HG03521 (cell line): ENCODE measurements around the gene SPACA6.
A peak's percentile ranks its signal among the peaks of the same experiment; 100 is the strongest.

Source experiments
- ATAC-seq: cut with Tn5 transposase; IDR thresholded peaks from one replicate; pipeline ENCODE4 v1.9.1; 2021; ENCODE audit warnings: mild to moderate bottlenecking, moderate library complexity; ENCODE audit not compliant: unreplicated experiment

Gene SPACA6

GRCh38 chr19:51703575-51704515, 10.7 kb downstream of the SPACA6 start:
- ATAC-seq = peak; percentile 88

- no peak for ATAC-seq
Observed at GRCh38 chr19:51704626-51705025, 11.5 kb downstream of the SPACA6 start.

GRCh38 chr19:51706296-51706695, 13.2 kb downstream of the SPACA6 start:
- no peak for ATAC-seq

GRCh38 chr19:51706885-51707284, 13.8 kb downstream of the SPACA6 start:
- no peak for ATAC-seq

- no peak for ATAC-seq
Observed at GRCh38 chr19:51708811-51709210, 15.7 kb downstream of the SPACA6 start.

GRCh38 chr19:51709575-51709974, 16.4 kb downstream of the SPACA6 start:
- ATAC-seq = no peak

- no peak for ATAC-seq
Observed at GRCh38 chr19:51710163-51710562, 17.0 kb downstream of the SPACA6 start.

GRCh38 chr19:51711702-51712101, 18.6 kb downstream of the SPACA6 start:
- no peak for ATAC-seq

- no peak for ATAC-seq
Observed at GRCh38 chr19:51712461-51713081, 19.4 kb downstream of the SPACA6 start.

- ATAC-seq = no peak
Observed at GRCh38 chr19:51713319-51714285, 20.5 kb downstream of the SPACA6 start.

GRCh38 chr19:51714848-51715247, 21.7 kb downstream of the SPACA6 start:
- no peak for ATAC-seq

GRCh38 chr19:51715850-51716249, 22.7 kb downstream of the SPACA6 start:
- ATAC-seq = no peak

- no peak for ATAC-seq
Observed at GRCh38 chr19:51716925-51717324, 23.8 kb downstream of the SPACA6 start.

GRCh38 chr19:51719251-51719988, 26.3 kb downstream of the SPACA6 start:
- no peak for ATAC-seq

GRCh38 chr19:51721905-51722304, 28.8 kb downstream of the SPACA6 start:
- ATAC-seq = no peak

GRCh38 chr19:51722492-51722891, 29.4 kb downstream of the SPACA6 start:
- ATAC-seq = no peak

GRCh38 chr19:51724543-51724942, 31.4 kb downstream of the SPACA6 start:
- ATAC-seq = no peak

GRCh38 chr19:51726049-51726448, 32.9 kb downstream of the SPACA6 start:
- no peak for ATAC-seq

GRCh38 chr19:51727349-51727880, 34.3 kb downstream of the SPACA6 start:
- ATAC-seq = no peak

- ATAC-seq = no peak
Observed at GRCh38 chr19:51729781-51730180, 36.7 kb downstream of the SPACA6 start.
